H1 (cell line): ENCODE measurements around the gene TOMM22. TPM values are rescaled to one million over a fixed set of nuclear protein-coding genes. Genes with fewer than 3 reads are reported as not detected.

Experiments
- CTCF ChIA-PET: fragments of 300-600 bp; sonication (Branson Sonifier 250); formaldehyde crosslinking; loops from one replicate; lab custom pipeline; 2021; ENCODE audit not compliant: partially characterized antibody; lab: Charles Lee
- POLR2A ChIA-PET: fragments of 300-600 bp; sonication (Branson Sonifier 250); formaldehyde crosslinking; loops from one replicate; lab custom pipeline; 2021; ENCODE audit warnings: inconsistent platforms; ENCODE audit not compliant: partially characterized antibody; lab: Charles Lee
- DNase-seq, 2 experiments: peaks; one replicate each; pipeline versions ENCODE4 v3.0.0 to v3.0.0-alpha.2; 2010 to 2022; ENCODE audit warnings: low spot score in 2 of 2, low read depth in 1 of 2, mixed read lengths in 1 of 2
- FAIRE-seq: peaks from 2 replicates; lab custom pipeline; 2011; peaks lifted over from hg19 to GRCh38; lab: Jason Lieb, UNC
- H2AFZ ChIP-seq: 2 replicates; pipeline ENCODE4 v1.8.1; 2012; ENCODE audit warnings: low read length, inconsistent platforms
- H2AK5ac ChIP-seq: 2 replicates; pipeline ENCODE4 v1.6.1; 2013; ENCODE audit warnings: low read depth, low read length
- H2BK120ac ChIP-seq: replicated peaks from 2 replicates; pipeline ENCODE3; 2013; ENCODE audit warnings: low read depth, low read length, inconsistent platforms
- H2BK12ac ChIP-seq: 2 replicates; pipeline ENCODE4 v1.6.1; 2013; ENCODE audit warnings: low read depth, low read length
- H2BK15ac ChIP-seq: 2 replicates; pipeline ENCODE4 v1.6.1; 2013; ENCODE audit warnings: low read length
- H2BK20ac ChIP-seq: 2 replicates; pipeline ENCODE4 v1.6.1; 2013; ENCODE audit warnings: low read length
- H2BK5ac ChIP-seq: 2 replicates; pipeline ENCODE4 v1.6.1; 2013; ENCODE audit warnings: low read depth, low read length
- H3K14ac ChIP-seq: 2 replicates; pipeline ENCODE4 v1.6.1; 2013; ENCODE audit warnings: inconsistent platforms; ENCODE audit not compliant: insufficient read length
- H3K18ac ChIP-seq: 2 replicates; pipeline ENCODE4 v1.6.1; 2013; ENCODE audit warnings: low read length; ENCODE audit errors: extremely low read depth
- H3K23ac ChIP-seq: 2 replicates; pipeline ENCODE4 v1.6.1; 2013; ENCODE audit warnings: inconsistent platforms; ENCODE audit not compliant: insufficient read length
- H3K23me2 ChIP-seq: 2 replicates; pipeline ENCODE4 v1.6.1; 2013; ENCODE audit warnings: low read depth, low read length
- H3K27ac ChIP-seq: 2 replicates; pipeline ENCODE4 v1.6.1; 2011; ENCODE audit warnings: low read depth, low read length, inconsistent platforms
- H3K27me3 ChIP-seq, 4 experiments: replicated peaks in 1 of 4; 1 replicate in 1 of 4; 2 replicates in 3 of 4; pipeline versions ENCODE4 v1.6.1 to v1.8.1; 2011 to 2013; ENCODE audit warnings: low read length in 3 of 4, mild to moderate bottlenecking in 3 of 4, inconsistent platforms in 2 of 4, mixed read lengths in 2 of 4, moderate library complexity in 1 of 4; ENCODE audit not compliant: control insufficient read depth in 3 of 4, insufficient read depth in 3 of 4; ENCODE audit errors: extremely low read depth in 1 of 4
- H3K36me3 ChIP-seq, 4 experiments: 2 replicates each; pipeline versions ENCODE4 v1.6.1 to v1.8.1; 2011 to 2013; ENCODE audit warnings: mild to moderate bottlenecking in 4 of 4, low read length in 3 of 4, moderate library complexity in 2 of 4, control low read depth in 1 of 4, inconsistent platforms in 1 of 4; ENCODE audit not compliant: insufficient read depth in 4 of 4, control insufficient read depth in 2 of 4
- H3K4ac ChIP-seq: replicated peaks from 2 replicates; pipeline ENCODE3; 2013; ENCODE audit warnings: low read length, low read depth, mixed read lengths, inconsistent platforms; ENCODE audit not compliant: insufficient read length
- H3K4me1 ChIP-seq, 4 experiments: replicated peaks in 1 of 4; 1 replicate in 1 of 4; 2 replicates in 3 of 4; pipeline versions ENCODE4 v1.6.1 to v1.8.1; 2011 to 2013; ENCODE audit warnings: low read length in 3 of 4, inconsistent platforms in 2 of 4, mixed read lengths in 1 of 4; ENCODE audit not compliant: insufficient read depth in 4 of 4, control insufficient read depth in 3 of 4
- H3K4me2 ChIP-seq, 2 experiments: 2 replicates each; pipeline versions ENCODE4 v1.6.1 to v1.8.1; 2011 to 2013; ENCODE audit warnings: low read depth in 2 of 2, low read length in 2 of 2, control low read depth in 1 of 2, inconsistent platforms in 1 of 2, mild to moderate bottlenecking in 1 of 2; ENCODE audit not compliant: insufficient read depth in 1 of 2
- H3K4me3 ChIP-seq, 4 experiments: fragments of 200-600, 300-600 bp in 1 of 4; sonication (generic), shearing (Covaris generic), sonication (Bioruptor Twin) in 1 of 4; 2 replicates each; pipeline versions ENCODE4 v1.5.1 to v1.8.1; 2011 to 2016; ENCODE audit warnings: low read length in 4 of 4, low read depth in 3 of 4, control low read depth in 2 of 4, inconsistent platforms in 2 of 4, mild to moderate bottlenecking in 2 of 4, mixed read lengths in 1 of 4, moderate library complexity in 1 of 4; ENCODE audit not compliant: insufficient read depth in 2 of 4; ENCODE audit errors: extremely low read depth in 1 of 4
- H3K56ac ChIP-seq: replicated peaks from 2 replicates; pipeline ENCODE3; 2013; ENCODE audit warnings: low read depth, mild to moderate bottlenecking, mixed read lengths, low read length, inconsistent platforms; ENCODE audit not compliant: insufficient read length
- H3K79me1 ChIP-seq: 2 replicates; pipeline ENCODE4 v1.6.1; 2013; ENCODE audit warnings: low read depth, low read length, control low read depth
- H3K79me2 ChIP-seq, 2 experiments: 2 replicates each; pipeline versions ENCODE4 v1.6.1 to v1.8.1; 2012 to 2013; ENCODE audit warnings: low read length in 2 of 2, mild to moderate bottlenecking in 2 of 2, inconsistent platforms in 1 of 2; ENCODE audit not compliant: insufficient read depth in 2 of 2, control insufficient read depth in 1 of 2
- H3K9ac ChIP-seq, 4 experiments: replicated peaks in 1 of 4; 1 replicate in 1 of 4; 2 replicates in 3 of 4; pipeline versions ENCODE4 v1.6.1 to v1.8.1; 2011 to 2013; ENCODE audit warnings: low read depth in 3 of 4, low read length in 3 of 4, control low read depth in 2 of 4, mild to moderate bottlenecking in 2 of 4, moderate library complexity in 2 of 4, inconsistent platforms in 1 of 4; ENCODE audit errors: extremely low read depth in 1 of 4
- H3K9me3 ChIP-seq, 2 experiments: 2 replicates each; pipeline versions ENCODE4 v1.6.1 to v1.8.1; 2012 to 2013; ENCODE audit warnings: mild to moderate bottlenecking in 2 of 2, moderate library complexity in 2 of 2, control low read depth in 1 of 2, inconsistent platforms in 1 of 2, low read depth in 1 of 2, low read length in 1 of 2, mixed read lengths in 1 of 2; ENCODE audit not compliant: insufficient read depth in 2 of 2
- H4K20me1 ChIP-seq, 2 experiments: replicated peaks in 1 of 2; 2 replicates each; pipeline versions ENCODE3 to v1.8.1; 2011 to 2013; ENCODE audit warnings: inconsistent platforms in 2 of 2, low read length in 2 of 2, mild to moderate bottlenecking in 1 of 2; ENCODE audit not compliant: insufficient read depth in 2 of 2, control insufficient read depth in 1 of 2
- H4K5ac ChIP-seq: 2 replicates; pipeline ENCODE4 v1.6.1; 2013; ENCODE audit warnings: low read length, low read depth, mixed read lengths, inconsistent platforms; ENCODE audit not compliant: insufficient read length
- H4K8ac ChIP-seq: 2 replicates; pipeline ENCODE4 v1.8.0; 2013; ENCODE audit warnings: mild to moderate bottlenecking, moderate library complexity, low read length, inconsistent platforms; ENCODE audit not compliant: insufficient read depth; ENCODE audit errors: extremely low read depth
- H4K91ac ChIP-seq: replicated peaks from 2 replicates; pipeline ENCODE3; 2013; ENCODE audit warnings: low read length, mixed read lengths, inconsistent platforms; ENCODE audit not compliant: insufficient read length
- ASH2L ChIP-seq: fragments of 200-600, 300-600 bp; sonication (generic); IDR thresholded peaks from one replicate; pipeline ENCODE4 v1.7.1; 2017; ENCODE audit warnings: low read length
- CBX8 ChIP-seq: fragments of 300-800, 300-1000 bp; sonication (generic); IDR thresholded peaks from 2 replicates; pipeline ENCODE4 v1.7.1; 2016; ENCODE audit warnings: low read depth, low read length, borderline replicate concordance
- CEBPB ChIP-seq: IDR thresholded peaks from 2 replicates; pipeline ENCODE4 v1.6.1; 2012; ENCODE audit warnings: low read depth, low read length
- CHD2 ChIP-seq: IDR thresholded peaks from 2 replicates; pipeline ENCODE4 v1.6.1; 2012; ENCODE audit warnings: low read length, improper control_type of control experiment
- KDM4A ChIP-seq: IDR thresholded peaks from one replicate; pipeline ENCODE4 v1.7.1; 2012; ENCODE audit warnings: low read depth, mild to moderate bottlenecking, moderate library complexity, low read length, inconsistent platforms; ENCODE audit not compliant: severe bottlenecking
- PHF8 ChIP-seq: fragments of 200-600 bp; sonication (generic); conservative IDR thresholded peaks from 2 replicates; pipeline ENCODE4 v1.7.1; 2012; ENCODE audit warnings: low read depth, mild to moderate bottlenecking, inconsistent platforms, low read length, moderate library complexity
- RBBP5 ChIP-seq: IDR thresholded peaks from 2 replicates; pipeline ENCODE4 v1.7.1; 2012; ENCODE audit warnings: low read depth, mild to moderate bottlenecking, inconsistent platforms, low read length, moderate library complexity, borderline replicate concordance
- SIRT6 ChIP-seq: IDR thresholded peaks from one replicate; pipeline ENCODE4 v1.7.1; 2012; ENCODE audit warnings: low read length, inconsistent platforms
- YY1 ChIP-seq: IDR thresholded peaks from 2 replicates; pipeline ENCODE4 v1.6.1; 2011; ENCODE audit warnings: low read depth, mild to moderate bottlenecking, low read length
- WGBS, 2 experiments: shearing (Covaris generic) in 1 of 2; methylation state at CpG; one replicate each; pipeline versions ENCODE4 v1.1.6 to v1.1.7; 2013 to 2015; ENCODE audit warnings: low lambda C conversion rate in 2 of 2, mixed read lengths in 2 of 2, inconsistent platforms in 1 of 2, low coverage in 1 of 2, missing lambda C conversion rate in 1 of 2; ENCODE audit not compliant: insufficient replicate concordance in 2 of 2, insufficient coverage in 1 of 2, insufficient read length in 1 of 2; ENCODE audit errors: extremely low coverage in 1 of 2, missing lambda C conversion rate in 1 of 2; 5-methylcytosine and 5-hydroxymethylcytosine counted together
- polyA plus RNA-seq, 7 experiments: library from polyadenylated mRNA; depleted of rRNA in 3 of 7; stranded (reverse) in 5 of 7; unstranded in 2 of 7; fragments of >200 nt in 5 of 7; fragments of 200-250 nt in 2 of 7; gene quantifications; 1 replicate in 5 of 7; 2 replicates in 1 of 7; 4 replicates in 1 of 7; pipeline versions ENCODE4 v1.2.1 to v1.2.3, GENCODE V29; 2011 to 2013; ENCODE audit warnings: missing spikeins in 2 of 7, mixed read lengths in 2 of 7
- total RNA-seq: library from RNA; stranded (reverse); fragmentation: NEBNext Ultra II Directional; extraction: Animal tissue kit (Norgen Biotek cat#: 25700); gene quantifications from 2 replicates; pipeline ENCODE4 v1.2.1, GENCODE V29; 2021

Gene TOMM22
- total and polyA plus RNA-seq, 2 of the 8 experiments (the other 6 are each of a cell fraction or from before 2014, with no cell fraction given): 84.0 to 125 TPM

GRCh38 chr22:38655519-38656255 lies 26.1 kb upstream of the TOMM22 start:
- Histone ChIP-seq H3K9ac (peak overlapping the region in 3 of 4 experiments; percentile 55 to 99 (median 97); a peak in 6 of 7 replicates), H3K79me1 (no peaks in the 10 kb centered on the region), H3K23ac (no peak overlapping the region), H3K36me3 (0 out of 8 replicates have a peak, but pooled peaks cover 0 to 3% (median 0%) of the 10 kb centered on the region in 4 experiments), H3K9me3 (no peaks in the 10 kb centered on the region), H4K91ac (no peak overlapping the region), H4K5ac (no peak overlapping the region), H3K4me1 (peaks cover 0 to 5% (median 1%) of the 10 kb centered on the region in 4 experiments; a peak in 3 of 7 replicates), H2BK15ac (peak overlapping the region; percentile 21; the same call in 1 of the 2 replicates), H2BK12ac (no peak overlapping the region), H3K79me2 (0 out of 4 replicates have a peak, but pooled peaks cover 0 to 7% of the 10 kb centered on the region in 2 experiments), H2AK5ac (no peak overlapping the region), H3K18ac (peak overlapping the region; percentile 76), H4K8ac (no peak overlapping the region), H3K27ac (peak overlapping the region; percentile 99), H4K20me1 (no peaks in the 10 kb centered on the region), H2BK20ac (no peak overlapping the region), H3K4me2 (peak overlapping the region; percentile 75 to 90), H3K23me2 (peaks cover 5% of the 10 kb centered on the region), H3K4ac (no peak overlapping the region), H2BK120ac (no peak overlapping the region), H3K4me3 (peak overlapping the region; percentile 86 to 94 (median 87)), H3K27me3 (no peaks in the 10 kb centered on the region), H3K56ac (no peak overlapping the region), H2BK5ac (0 out of 2 replicates have a peak overlapping the region, but pooled peaks have one; percentile 5), H2AFZ (peak overlapping the region; percentile 91), H3K14ac (no peak overlapping the region)
- DNase-seq (peak in 1 of 2 experiments; percentile 5), FAIRE-seq (no peak)
- POLR2A ChIA-PET: interaction anchor here (0.9 to 1.4 kb wide), 3 partner anchors 12 to 50 kb away, joined by 3 read pairs; partner anchors contain the start of gene GTPBP1
- TF ChIP-seq SIRT6 (no peak), RBBP5 (peak; percentile 70; the same call in 1 of the 2 replicates), CBX8 (no peak), YY1 (peak; percentile 86), CHD2 (0 out of 2 replicates have a peak, but pooled peaks have one; percentile 30), CEBPB (no peak), PHF8 (peak; percentile 20; the same call in 1 of the 2 replicates), ASH2L (peak; percentile 63), KDM4A (peak; percentile 17)
- CTCF ChIA-PET: no interaction called here
- 10% methylated on average over 22 of the region's 22 CpGs; no CpG with 5 or more reads in 1 of the 2 experiments for WGBS, 2 experiments
